HG02981 (cell line): ENCODE data around the gene PLCL1.

ENCODE experiments used
- ATAC-seq: cut with Tn5 transposase; IDR thresholded peaks from one replicate; pipeline ENCODE4 v1.9.1; 2021; ENCODE audit warnings: mild to moderate bottlenecking, moderate library complexity; ENCODE audit not compliant: unreplicated experiment

Gene PLCL1

DNA sequence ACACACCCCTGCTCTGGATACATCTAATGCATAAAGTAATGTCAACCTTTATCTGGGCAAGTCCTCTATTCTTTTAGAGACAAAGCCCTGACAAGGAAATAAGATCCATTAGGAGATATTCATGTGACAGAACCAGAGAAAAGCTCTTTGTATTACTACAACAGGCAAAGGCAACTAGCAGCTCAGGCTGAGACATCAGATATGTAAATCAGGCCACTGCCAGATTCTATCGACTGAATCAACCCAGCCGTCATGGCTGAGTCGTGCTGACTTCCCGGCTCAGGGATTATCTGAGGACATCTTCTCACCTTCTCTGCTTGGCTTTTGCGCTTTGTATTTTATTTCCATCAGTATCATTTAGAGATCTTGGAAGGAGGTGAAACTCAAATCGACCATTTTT is 294.5 kb downstream of the PLCL1 start:
- ATAC-seq: no peak

GRCh38 chr2:198100346-198100745 is 296.0 kb downstream of the PLCL1 start:
- ATAC-seq: no peak

- no peak for ATAC-seq
Observed at GRCh38 chr2:198101688-198102087, 297.3 kb downstream of the PLCL1 start.

GRCh38 chr2:198102120-198102519 is 297.7 kb downstream of the PLCL1 start:
- ATAC-seq: no peak

DNA sequence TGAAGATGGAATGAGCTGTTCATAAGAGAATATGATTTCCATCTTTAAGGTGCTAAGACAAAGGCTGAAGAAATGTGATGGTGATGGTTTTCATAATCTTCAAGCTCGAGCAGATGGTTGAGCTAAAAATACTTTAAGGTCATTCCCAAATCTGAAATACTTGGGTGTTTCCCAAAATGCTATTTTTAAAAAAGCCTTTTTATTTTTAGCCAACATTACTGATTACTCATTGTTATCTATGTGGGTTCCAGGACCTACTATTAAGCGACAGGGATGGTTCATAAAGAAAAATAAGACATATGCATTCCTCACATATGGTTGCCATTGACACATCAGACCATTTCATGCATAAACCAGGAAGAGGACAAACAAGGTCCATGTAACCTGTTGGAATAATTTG is 298.5 kb downstream of the PLCL1 start:
- ATAC-seq: no peak

DNA sequence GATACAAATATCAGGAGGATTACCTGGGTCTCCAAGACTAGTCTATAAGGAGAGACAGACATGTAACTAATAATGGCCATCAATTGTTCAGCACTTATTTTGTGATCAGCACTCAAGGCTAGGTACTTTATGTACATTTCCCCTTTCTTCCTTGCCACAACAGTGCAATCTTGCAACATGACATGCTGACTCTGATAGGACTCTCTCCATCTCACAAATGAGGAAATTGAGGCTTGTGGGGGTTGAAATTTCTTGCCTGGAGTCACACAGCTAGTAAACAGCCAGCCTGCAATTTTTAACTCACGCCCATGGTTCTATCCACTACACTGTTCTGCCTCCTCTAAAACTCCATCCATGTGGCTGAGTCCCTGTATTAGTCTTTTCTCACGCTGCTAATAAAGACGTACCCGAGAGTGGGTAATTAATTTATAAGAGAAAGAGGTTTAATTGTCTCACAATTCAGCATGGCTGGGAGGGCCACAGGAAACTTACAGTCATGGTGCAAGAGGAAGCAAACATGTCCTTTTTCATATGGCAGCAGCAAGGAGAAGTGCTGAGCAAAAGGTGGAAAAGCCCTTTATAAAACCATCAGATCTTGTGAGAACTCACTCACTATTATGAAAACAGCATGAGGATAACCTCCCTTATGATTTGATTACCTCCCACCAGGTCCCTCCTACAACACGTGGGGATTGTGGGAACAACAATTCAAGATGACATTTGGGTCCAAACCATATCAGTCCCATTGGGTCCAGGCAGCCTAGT is 302.4 kb downstream of the PLCL1 start:
- ATAC-seq: no peak

DNA sequence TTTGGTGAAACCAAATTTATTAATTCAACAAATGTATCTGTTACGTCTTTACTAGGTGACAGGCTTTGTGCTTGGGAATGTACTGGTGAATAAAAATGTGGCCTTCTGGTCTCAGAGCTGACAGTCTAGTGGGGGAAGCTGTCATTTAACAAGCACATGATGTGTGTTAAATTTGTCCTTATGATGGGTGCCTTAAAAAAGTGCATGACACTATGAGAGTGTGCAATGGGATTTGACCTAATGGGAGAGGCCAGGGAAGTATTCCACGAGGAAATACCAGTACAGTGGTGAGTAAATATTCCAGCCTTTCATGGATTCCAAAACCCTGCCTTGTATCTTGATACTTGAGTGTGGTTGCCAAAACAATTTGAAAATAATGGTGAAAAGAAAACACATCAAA is 308.9 kb downstream of the PLCL1 start:
- ATAC-seq: no peak

DNA sequence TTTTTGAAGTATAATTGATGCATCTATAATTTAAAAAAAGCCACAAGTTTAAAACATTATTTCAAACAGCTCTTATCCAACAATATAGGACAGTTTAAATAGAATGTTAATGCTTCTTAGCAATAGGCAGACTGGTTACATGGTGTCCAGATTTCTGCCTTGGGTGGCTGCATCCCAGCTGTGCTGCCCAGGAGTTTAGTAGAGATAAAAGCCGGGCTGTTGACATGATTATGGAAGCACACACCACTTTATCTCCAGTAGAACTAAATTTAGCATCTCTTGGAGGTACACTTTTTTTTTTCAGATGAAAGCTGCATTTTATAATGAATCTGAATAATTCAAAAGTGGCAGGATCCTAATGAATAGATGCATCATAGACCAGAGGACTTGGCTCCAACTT is 309.7 kb downstream of the PLCL1 start:
- ATAC-seq: no peak

DNA sequence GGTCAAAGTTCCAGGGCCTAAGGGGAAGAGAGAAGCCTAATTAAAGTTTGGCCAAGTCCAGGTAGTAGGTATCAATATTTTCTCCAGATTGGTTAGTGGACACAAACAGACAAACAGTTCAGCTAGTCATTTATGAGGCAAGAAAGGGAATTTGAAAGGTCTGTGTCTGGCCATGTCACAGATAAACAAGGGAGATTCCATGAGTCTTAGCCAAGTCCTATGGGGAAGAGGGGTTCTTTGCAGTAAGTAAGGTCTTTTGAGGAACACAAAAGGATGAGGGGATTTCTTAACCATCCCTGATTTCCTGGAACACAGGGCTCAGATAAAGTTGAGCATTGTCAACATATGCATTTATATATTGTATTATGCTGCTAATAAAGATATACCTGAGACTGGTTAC is 310.8 kb downstream of the PLCL1 start:
- no peak for ATAC-seq

GRCh38 chr2:198116756-198117155 is 312.4 kb downstream of the PLCL1 start:
- no peak for ATAC-seq

DNA sequence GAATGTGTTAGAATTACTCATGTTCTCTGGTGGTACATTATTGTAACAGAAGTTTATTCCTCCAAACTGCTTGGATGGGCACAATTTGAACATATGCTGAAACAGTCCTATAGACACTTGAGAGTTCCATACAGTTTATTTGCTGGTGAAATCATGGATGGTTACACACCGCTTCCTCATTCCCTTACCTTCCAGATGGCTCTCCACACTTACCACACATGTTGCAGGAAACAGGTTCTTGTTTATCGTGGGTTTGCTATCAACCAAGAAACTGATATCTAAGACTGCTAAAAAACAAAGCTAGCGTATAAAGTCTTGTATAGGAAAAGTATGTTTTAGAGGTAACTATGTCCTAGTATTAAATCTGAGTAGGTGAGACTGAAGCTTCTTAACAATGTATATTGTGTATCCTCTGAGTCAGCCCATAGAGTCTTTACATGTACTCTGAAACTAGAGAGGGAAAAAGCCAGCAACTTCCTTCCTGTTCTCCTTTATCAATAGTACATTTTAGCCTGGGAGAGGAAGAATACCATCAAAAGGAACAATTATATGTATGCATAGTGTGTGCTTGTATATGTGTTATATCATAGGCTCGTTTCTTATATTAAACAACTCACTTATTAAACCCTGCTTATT is 313.1 kb downstream of the PLCL1 start:
- no peak for ATAC-seq

DNA sequence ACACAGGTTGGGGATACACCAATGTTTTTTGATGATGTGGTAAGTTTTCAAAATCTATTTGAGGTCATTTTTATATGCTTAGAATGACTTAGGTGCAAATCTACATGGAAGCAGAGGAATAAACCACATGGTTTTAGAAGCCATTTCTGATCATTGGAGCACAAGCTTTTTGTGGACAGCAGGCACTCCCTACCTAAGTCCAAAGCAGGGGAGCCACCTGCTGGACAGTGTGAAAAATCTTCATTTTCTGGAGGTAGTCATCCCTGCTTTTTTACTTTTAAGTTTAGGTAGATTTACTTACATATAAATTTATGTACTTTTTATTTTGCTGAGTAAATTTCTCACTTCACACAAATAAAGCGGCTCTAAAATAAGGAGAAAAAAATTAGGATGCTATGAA is 323.2 kb downstream of the PLCL1 start:
- ATAC-seq: no peak

DNA sequence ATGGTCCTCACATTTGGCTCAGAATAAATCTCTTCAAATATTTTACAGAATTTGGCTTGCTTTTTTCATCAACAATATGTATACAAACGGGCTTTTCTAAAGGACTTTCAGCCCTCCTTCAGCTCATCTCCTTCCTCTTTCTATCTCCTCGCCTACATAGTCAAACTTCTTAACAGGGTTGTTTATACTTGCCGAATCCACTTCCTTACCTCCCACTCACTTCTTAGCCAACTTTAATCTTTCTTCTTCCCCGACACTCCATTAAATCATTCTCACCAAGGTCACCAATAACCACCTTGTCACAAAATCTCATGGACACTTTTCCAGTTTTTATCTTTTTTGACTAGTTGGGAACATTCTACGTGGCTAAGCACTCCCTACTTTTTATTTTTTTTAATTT is 325.2 kb downstream of the PLCL1 start:
- ATAC-seq: no peak

DNA sequence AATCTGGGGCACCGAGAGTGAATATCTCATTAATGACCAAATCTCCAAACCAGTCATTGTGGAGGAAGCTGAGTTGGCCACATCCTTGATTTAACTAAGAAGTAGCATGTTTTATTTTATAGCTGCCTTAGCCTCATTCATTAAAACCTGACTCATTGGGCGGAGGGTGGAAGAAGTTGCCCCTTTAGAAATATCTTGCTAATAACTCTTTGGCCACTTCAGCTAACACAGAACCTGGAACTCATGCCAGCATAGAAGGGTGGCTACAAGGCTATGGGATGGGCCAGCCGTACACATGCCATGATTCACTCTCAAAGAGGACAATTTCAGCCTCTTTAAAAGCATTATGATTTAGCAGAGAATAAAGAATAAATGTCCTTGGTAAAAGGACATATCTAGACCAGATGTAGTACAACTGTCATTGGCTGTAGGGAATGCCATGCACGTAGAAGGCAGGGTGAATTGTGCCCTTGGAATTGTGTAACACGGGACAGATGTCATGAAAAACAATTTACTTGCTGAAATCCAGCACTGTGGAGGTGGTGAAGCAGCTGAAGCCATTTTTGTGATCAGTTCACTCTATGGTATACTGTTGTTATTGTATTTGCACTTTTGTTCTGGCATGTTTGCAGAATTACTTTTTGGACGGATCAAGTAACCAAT is 330.0 kb downstream of the PLCL1 start:
- ATAC-seq: no peak

DNA sequence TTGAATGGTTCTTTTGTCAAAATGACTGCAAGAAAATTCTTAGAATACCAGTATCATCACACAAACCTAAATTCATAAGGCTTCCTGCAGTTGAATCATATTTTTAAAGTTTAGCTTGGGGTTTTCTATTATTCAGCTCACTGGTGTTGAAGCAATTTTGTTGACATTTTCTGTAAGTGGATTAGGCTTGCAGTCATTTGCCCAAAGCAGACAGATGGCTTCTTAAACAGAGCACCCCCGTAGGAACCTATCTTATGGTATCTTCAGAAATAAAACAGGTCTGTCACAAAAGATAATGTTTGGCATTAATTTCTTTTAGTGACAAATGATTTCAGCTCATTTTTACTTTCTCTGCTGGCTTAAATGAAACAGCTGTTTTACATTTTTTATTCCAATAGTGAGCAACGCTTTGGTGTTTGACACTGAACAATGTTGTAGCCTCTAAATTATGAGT is 331.1 kb downstream of the PLCL1 start:
- no peak for ATAC-seq

- no peak for ATAC-seq
Observed at GRCh38 chr2:198136142-198136541, 331.7 kb downstream of the PLCL1 start.

DNA sequence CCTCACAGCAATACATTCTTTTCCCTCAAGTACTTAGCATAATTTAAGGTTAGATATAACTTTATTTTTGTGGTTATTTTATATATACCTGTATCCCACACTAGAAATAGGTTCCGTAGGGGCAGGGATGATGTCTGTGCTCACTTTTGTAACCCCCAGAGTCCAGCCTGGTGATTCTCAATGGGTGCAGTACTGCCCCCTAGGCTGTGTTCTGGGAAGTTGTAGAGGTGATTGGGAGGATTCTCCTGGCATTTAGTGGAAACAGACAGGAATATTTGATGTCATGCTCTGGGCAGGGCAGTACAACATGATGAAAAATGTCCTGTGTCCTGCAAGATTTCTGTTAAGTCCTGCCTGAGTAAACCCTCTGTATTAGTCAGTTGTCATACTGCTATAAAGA is 333.3 kb downstream of the PLCL1 start:
- no peak for ATAC-seq

DNA sequence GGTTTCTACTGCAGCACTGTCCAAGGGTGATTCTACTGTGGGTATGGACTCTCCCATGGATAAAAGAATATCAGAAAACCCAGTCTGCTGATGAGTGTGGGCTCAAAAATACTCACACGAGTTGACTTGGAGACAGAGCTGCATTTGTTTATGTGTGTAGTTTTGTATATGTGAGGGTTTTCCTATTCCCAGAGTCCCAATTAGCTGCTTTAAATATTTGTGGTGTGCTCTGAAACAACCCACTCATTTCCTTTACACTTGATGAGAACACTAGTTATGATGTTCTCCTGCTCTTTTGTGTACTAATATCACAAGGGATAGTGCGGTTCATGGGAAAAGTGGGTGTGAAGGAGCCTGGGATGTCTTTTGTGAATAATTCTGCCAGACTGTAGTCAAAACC is 337.3 kb downstream of the PLCL1 start:
- no peak for ATAC-seq

DNA sequence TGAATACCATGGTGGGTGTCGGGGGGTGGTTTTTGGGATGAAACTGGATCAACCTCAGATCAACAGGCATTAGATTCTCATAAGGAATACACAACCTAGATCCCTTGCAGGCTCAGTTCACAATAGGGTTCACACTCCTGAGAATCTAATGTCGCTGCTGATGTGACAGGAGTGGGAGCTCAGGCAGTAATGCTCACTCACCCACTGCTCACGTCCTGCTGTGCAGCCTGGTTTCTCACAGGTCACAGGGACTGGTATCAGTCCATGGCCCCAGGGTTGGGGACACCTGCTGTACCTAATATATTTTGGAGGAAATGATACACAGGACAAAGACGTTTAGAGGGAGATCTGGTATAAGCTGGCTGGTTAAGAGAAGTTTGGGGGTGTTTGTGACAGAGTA is 338.8 kb downstream of the PLCL1 start:
- ATAC-seq: no peak

DNA sequence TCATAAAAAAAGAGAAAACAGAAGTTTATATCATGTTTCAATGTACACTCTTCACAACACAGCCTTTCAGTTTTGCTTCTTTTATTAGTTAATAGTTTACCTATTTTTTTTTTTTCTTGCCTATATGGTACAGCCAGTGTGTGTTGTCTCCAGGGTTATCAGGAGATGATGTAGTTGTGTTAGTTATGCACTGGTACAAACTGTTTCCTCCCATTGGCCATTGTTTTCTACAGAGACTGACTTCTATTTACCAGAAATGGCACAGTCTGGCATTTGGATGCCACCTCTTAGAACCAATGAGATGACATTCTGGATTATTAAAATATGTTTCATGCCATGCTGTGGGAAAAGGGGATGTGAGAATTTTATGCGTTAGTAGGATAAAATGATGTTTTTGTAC is 339.4 kb downstream of the PLCL1 start:
- no peak for ATAC-seq

- ATAC-seq: no peak
Observed at GRCh38 chr2:198144660-198145059, 340.3 kb downstream of the PLCL1 start.

DNA sequence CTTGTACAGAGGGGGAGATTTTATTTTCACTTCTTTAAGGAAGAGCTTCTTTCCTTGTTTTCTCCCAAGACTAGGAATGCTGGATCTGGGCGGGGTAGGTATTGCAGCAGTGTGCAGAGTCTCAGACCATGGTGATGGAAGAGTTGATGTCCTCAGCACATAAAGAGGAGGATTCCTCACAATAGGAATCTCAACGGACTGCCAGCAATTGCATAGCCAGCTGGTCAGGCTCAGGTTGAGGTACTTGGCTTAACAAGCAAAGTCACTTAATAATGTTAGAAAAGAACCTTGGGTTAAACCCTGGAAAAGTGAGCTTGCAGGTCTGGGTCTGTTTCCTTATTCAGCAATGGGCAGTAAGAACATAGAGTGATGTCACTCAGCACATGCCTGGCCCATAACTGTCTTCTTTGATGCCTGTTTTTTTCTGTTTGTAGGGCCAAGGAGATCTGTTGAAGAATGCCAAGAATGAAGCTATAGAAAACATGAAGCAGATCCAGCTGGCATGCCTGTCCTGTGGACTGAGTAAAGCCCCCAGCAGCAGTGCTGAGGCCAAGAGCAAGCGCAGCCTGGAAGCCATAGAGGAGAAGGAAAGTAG is 342.1 kb downstream of the PLCL1 start:
- ATAC-seq: no peak
